Uterus (tissue), 4 donors: ENCODE measurements around the gene EVI5. TPM values are rescaled to one million over a fixed set of nuclear protein-coding genes. Genes with fewer than 3 reads are reported as not detected.
A peak's percentile ranks its signal among the peaks of the same experiment; 100 is the strongest.

Experiments used
- DNase-seq, 2 donors: peaks; one replicate each; pipeline ENCODE4 v3.0.0-alpha.2; 2019 to 2020
- H3K27ac ChIP-seq, 2 donors: fragments of 200-600 bp; sonication (generic); 1 replicate in 1 of 2; 2 replicates in 1 of 2; pipeline ENCODE4 v1.5.1; 2016 to 2018
- H3K27me3 ChIP-seq, 2 donors: fragments of 200-600 bp; sonication (generic); one replicate each; pipeline ENCODE4 v1.5.1; 2018 to 2019; ENCODE audit warnings: control low read depth in 1 of 2
- H3K36me3 ChIP-seq, 2 donors: fragments of 200-600 bp; sonication (generic); one replicate each; pipeline ENCODE4 v1.5.1; 2019; ENCODE audit warnings: control low read depth in 1 of 2
- H3K4me1 ChIP-seq, 2 donors: fragments of 200-600 bp; sonication (generic); one replicate each; pipeline ENCODE4 v1.5.1; 2018 to 2019; ENCODE audit warnings: control low read depth in 1 of 2
- H3K4me3 ChIP-seq, 2 donors: fragments of 200-600 bp; sonication (generic); 1 replicate in 1 of 2; 2 replicates in 1 of 2; pipeline ENCODE4 v1.5.1; 2018 to 2019; ENCODE audit warnings: mild to moderate bottlenecking in 1 of 2
- H3K9me3 ChIP-seq, 2 donors: fragments of 200-600 bp; sonication (generic); one replicate each; pipeline ENCODE4 v1.5.1; 2019; ENCODE audit warnings: control low read depth in 1 of 2
- CTCF ChIP-seq, 4 experiments: fragments of 200-600 bp in 2 of 4; fragments of 450-650 bp in 2 of 4; sonication (generic) in 2 of 4; IDR thresholded peaks; one replicate each; pipeline ENCODE4 v1.5.1; 2016 to 2019; ENCODE audit warnings: antibody characterized with exemption in 4 of 4, mild to moderate bottlenecking in 2 of 4, moderate library complexity in 1 of 4
- POLR2A ChIP-seq, 2 donors: fragments of 450-650 bp; IDR thresholded peaks; one replicate each; pipeline ENCODE4 v1.6.1; 2016; ENCODE audit warnings: antibody characterized with exemption in 2 of 2, mild to moderate bottlenecking in 1 of 2, moderate library complexity in 1 of 2
- intact Hi-C: fragments of 100-400 bp; cut with DNase I; formaldehyde crosslinking; loops from one replicate; pipeline ENCODE4 v1.15.1; 2023; ENCODE audit warnings: low total_unique reads
- total RNA-seq, 4 donors: library from RNA; depleted of rRNA in 3 of 4; stranded (reverse); fragments of >200 nt in 3 of 4; gene quantifications; one replicate each; pipeline versions ENCODE4 v1.1.0 to v1.2.4, GENCODE V29; 2014 to 2023
- donor health status: DM: yes; HTN: yes; CAD: no.

Gene EVI5
- total RNA-seq, 4 donors from 2014 or later: 53.0 to 112 (median 58.4) TPM

- no peak for TF ChIP-seq CTCF (IDR thresholded peaks at IDR 0.05)
- TF ChIP-seq POLR2A (IDR thresholded peaks at IDR 0.05): no peak
- no peak overlapping the region for H3K27ac ChIP-seq
- no peaks in the 10 kb centered on the region for H3K9me3 ChIP-seq
- H3K27me3 ChIP-seq: peaks cover 12 to 52% of the 10 kb centered on the region in 2 donors
- peaks cover 0 to 46% of the 10 kb centered on the region in 2 donors for H3K4me1 ChIP-seq
- intact Hi-C loops: no loop called here
- no peaks in the 10 kb centered on the region for H3K36me3 ChIP-seq
- no peak for DNase-seq
- H3K4me3 ChIP-seq: peak overlapping the region; percentile 6 to 36
Observed at GRCh38 chr1:92485381-92486250, 299.3 kb downstream of the EVI5 start.

GRCh38 chr1:92484472-92485380, 300.2 kb downstream of the EVI5 start:
- TF ChIP-seq CTCF (IDR thresholded peaks at IDR 0.05) (no peak), POLR2A (IDR thresholded peaks at IDR 0.05) (no peak)
- intact Hi-C loops: no loop called here
- Histone ChIP-seq H3K27ac (no peak overlapping the region), H3K4me3 (peak overlapping the region; percentile 6 to 36), H3K27me3 (peaks cover 12 to 54% of the 10 kb centered on the region in 2 donors), H3K4me1 (peaks cover 0 to 46% of the 10 kb centered on the region in 2 donors), H3K9me3 (no peaks in the 10 kb centered on the region), H3K36me3 (no peaks in the 10 kb centered on the region)
- DNase-seq: no peak

GRCh38 chr1:92483610-92484471, 301.1 kb downstream of the EVI5 start:
- intact Hi-C loops: no loop called here
- no peak for DNase-seq
- H3K4me3 ChIP-seq: peak overlapping the region; percentile 6 to 7
- H3K9me3 ChIP-seq: no peaks in the 10 kb centered on the region
- peaks cover 0 to 46% of the 10 kb centered on the region in 2 donors for H3K4me1 ChIP-seq
- H3K27me3 ChIP-seq: peaks cover 12 to 54% of the 10 kb centered on the region in 2 donors
- no peaks in the 10 kb centered on the region for H3K36me3 ChIP-seq
- no peak for TF ChIP-seq CTCF (IDR thresholded peaks at IDR 0.05)
- no peak for TF ChIP-seq POLR2A (IDR thresholded peaks at IDR 0.05)
- H3K27ac ChIP-seq: no peak overlapping the region

- H3K27me3 ChIP-seq: peaks cover 12 to 54% of the 10 kb centered on the region in 2 donors
- no peak overlapping the region for H3K27ac ChIP-seq
Observed at GRCh38 chr1:92482665-92483609, 302.0 kb downstream of the EVI5 start.

More at GRCh38 chr1:92482665-92483609, 302.0 kb downstream of the EVI5 start:
- no peaks in the 10 kb centered on the region for H3K36me3 ChIP-seq
- peaks cover 0 to 46% of the 10 kb centered on the region in 2 donors for H3K4me1 ChIP-seq
- TF ChIP-seq POLR2A (IDR thresholded peaks at IDR 0.05): no peak
- H3K9me3 ChIP-seq: no peaks in the 10 kb centered on the region
- peak overlapping the region in 1 of 2 donors; percentile 19 for H3K4me3 ChIP-seq
- intact Hi-C loops: no loop called here
- DNase-seq: no peak
